Neural crest cell (in vitro differentiated cells): ENCODE results near the gene RAB6B. TPM values are rescaled to one million over a fixed set of nuclear protein-coding genes. Genes with fewer than 3 reads are reported as not detected.

ENCODE experiments used
- DNase-seq: peaks from one replicate; pipeline ENCODE4 v3.0.0; 2021; ENCODE audit warnings: low read depth, mixed read lengths, low spot score
- H3K27ac Mint-ChIP-seq: one replicate; pipeline ENCODE4 v1.8.0; 2021; ENCODE audit warnings: mild to moderate bottlenecking, mixed read lengths; ENCODE audit not compliant: unreplicated experiment
- H3K27me3 Mint-ChIP-seq: 2 replicates; pipeline ENCODE4 v1.8.0; 2021; ENCODE audit warnings: low read depth, mild to moderate bottlenecking, mixed read lengths
- H3K36me3 Mint-ChIP-seq: 2 replicates; pipeline ENCODE4 v1.8.0; 2021; ENCODE audit warnings: low read depth, mild to moderate bottlenecking, mixed read lengths
- H3K4me1 Mint-ChIP-seq: 2 replicates; pipeline ENCODE4 v1.8.0; 2021; ENCODE audit warnings: mixed read lengths
- H3K4me3 Mint-ChIP-seq: one replicate; pipeline ENCODE4 v1.8.0; 2021; ENCODE audit warnings: mild to moderate bottlenecking, mixed read lengths
- H3K9me3 Mint-ChIP-seq: 2 replicates; pipeline ENCODE4 v1.8.0; 2021; ENCODE audit warnings: mixed read lengths
- CTCF ChIP-seq: fragments of 200-600 bp; sonication (generic); conservative IDR thresholded peaks from 2 replicates; pipeline ENCODE4 v1.5.0; 2021; ENCODE audit warnings: antibody characterized with exemption, mild to moderate bottlenecking
- total RNA-seq: library from RNA; stranded (reverse); gene quantifications from 2 replicates; pipeline ENCODE4 v1.2.1, GENCODE V29; 2021

Gene RAB6B
- total RNA-seq, 1 donor from 2014 or later = 15.5 TPM

GRCh38 chr3:133896002-133896761 lies 500 bp upstream of the RAB6B start:
- Mint-ChIP-seq H3K4me3 (peak overlapping the region; percentile 89), H3K4me1 (peaks cover 4% of the 10 kb centered on the region), H3K36me3 (no peaks in the 10 kb centered on the region), H3K27me3 (peaks cover 71% of the 10 kb centered on the region), H3K9me3 (no peaks in the 10 kb centered on the region), H3K27ac (peak overlapping the region; percentile 35)
- DNase-seq = no peak
- no peak for TF ChIP-seq CTCF

GRCh38 chr3:133894353-133895207 lies 1.1 kb downstream of the RAB6B start:
- no peak for TF ChIP-seq CTCF
- DNase-seq = no peak
- Mint-ChIP-seq H3K4me3 (peak overlapping the region; percentile 78), H3K27me3 (peaks cover 58% of the 10 kb centered on the region), H3K36me3 (no peaks in the 10 kb centered on the region), H3K4me1 (peaks cover 4% of the 10 kb centered on the region), H3K9me3 (no peaks in the 10 kb centered on the region), H3K27ac (no peak overlapping the region)

- peak overlapping the region; percentile 78 for H3K4me3 Mint-ChIP-seq
- peaks cover 51% of the 10 kb centered on the region for H3K27me3 Mint-ChIP-seq
- H3K36me3 Mint-ChIP-seq = no peaks in the 10 kb centered on the region
- no peak for DNase-seq
- no peaks in the 10 kb centered on the region for H3K9me3 Mint-ChIP-seq
- H3K27ac Mint-ChIP-seq = no peak overlapping the region
- TF ChIP-seq CTCF = no peak
- H3K4me1 Mint-ChIP-seq = peaks cover 6% of the 10 kb centered on the region
These were observed 1.9 kb downstream of the RAB6B start for GRCh38 chr3:133893683-133894352.

GRCh38 chr3:133892541-133893231 lies 3.0 kb downstream of the RAB6B start:
- Mint-ChIP-seq H3K4me1 (peaks cover 9% of the 10 kb centered on the region), H3K9me3 (no peaks in the 10 kb centered on the region), H3K36me3 (no peaks in the 10 kb centered on the region), H3K27me3 (peaks cover 42% of the 10 kb centered on the region), H3K27ac (no peak overlapping the region), H3K4me3 (peak overlapping the region; percentile 78)
- TF ChIP-seq CTCF = no peak
- DNase-seq = no peak
